Stimulated activated CD8-positive, alpha-beta memory T cell treated with anti-CD3 and anti-CD28 coated beads, Interleukin-15, amount 100 ng/mL, for 24 hours (primary cell): ENCODE results near the gene RREB1.

Experiments used
- DNase-seq: peaks from one replicate; pipeline ENCODE4 v3.0.0-alpha.2; 2020; ENCODE audit warnings: low read depth

The RREB1 gene

DNA sequence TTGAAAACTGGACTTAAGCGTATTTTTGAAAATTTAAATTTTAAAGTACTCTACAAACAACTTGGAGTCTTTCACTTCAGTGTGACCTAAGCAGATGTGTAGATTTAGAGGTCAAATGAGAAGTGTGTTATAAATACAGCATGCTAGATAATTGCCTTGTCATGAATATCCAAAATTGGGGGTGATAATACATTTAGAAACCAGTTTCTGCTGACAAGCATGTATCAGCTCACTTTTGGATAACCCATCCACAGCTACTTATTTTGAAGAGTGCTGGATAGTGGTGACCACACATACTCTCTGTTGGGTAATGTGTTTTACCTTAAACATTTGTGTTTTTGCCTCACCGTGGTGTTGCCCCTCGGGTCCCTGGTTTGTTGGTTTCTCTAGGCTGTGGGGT is 14.9 kb downstream of the RREB1 start:
- no peak for DNase-seq

DNA sequence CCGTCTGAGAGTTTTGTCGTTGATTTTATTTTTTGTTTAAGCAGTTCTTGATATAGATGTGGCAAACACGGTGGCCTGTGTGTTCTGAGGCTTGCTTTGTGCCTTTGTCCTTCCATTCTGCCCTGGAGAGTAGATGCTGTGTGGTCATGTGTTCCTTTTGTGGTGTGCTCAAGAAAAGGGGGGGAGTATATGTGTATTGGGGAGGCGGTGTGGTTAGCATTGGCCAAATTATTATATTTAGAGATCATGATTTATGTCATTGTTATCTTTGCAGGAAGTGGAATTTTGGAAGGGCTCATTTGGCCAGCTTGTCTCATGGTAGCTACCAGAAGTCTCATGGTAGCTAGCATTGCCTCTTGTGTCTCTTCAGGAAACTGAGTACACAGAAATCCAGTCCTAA is 16.4 kb downstream of the RREB1 start:
- no peak for DNase-seq

DNA sequence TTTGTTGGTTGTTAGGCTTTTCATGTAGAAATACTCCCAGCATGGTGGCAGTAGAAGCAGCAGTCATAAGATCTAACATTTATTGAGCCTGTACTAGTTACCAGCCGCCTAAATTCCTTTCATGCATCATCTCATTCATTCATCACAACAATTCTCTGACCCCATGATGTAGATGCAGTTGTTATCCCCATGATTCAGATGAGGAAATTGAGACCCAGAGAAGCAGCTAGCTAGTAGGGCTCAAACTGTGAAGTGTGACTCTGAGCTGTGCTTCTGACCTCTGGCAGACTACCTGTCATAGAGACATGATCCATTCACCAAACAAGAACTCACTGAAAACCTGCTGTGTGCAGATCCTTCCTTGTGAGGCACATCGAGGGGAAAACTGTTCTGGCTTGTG is 16.9 kb downstream of the RREB1 start:
- DNase-seq = no peak

GRCh38 chr6:7125290-7125689 is 17.5 kb downstream of the RREB1 start:
- no peak for DNase-seq

GRCh38 chr6:7126754-7127153 is 19.0 kb downstream of the RREB1 start:
- DNase-seq = no peak

GRCh38 chr6:7127680-7128079 is 19.9 kb downstream of the RREB1 start:
- DNase-seq = no peak

GRCh38 chr6:7129360-7129759 is 21.6 kb downstream of the RREB1 start:
- no peak for DNase-seq

DNA sequence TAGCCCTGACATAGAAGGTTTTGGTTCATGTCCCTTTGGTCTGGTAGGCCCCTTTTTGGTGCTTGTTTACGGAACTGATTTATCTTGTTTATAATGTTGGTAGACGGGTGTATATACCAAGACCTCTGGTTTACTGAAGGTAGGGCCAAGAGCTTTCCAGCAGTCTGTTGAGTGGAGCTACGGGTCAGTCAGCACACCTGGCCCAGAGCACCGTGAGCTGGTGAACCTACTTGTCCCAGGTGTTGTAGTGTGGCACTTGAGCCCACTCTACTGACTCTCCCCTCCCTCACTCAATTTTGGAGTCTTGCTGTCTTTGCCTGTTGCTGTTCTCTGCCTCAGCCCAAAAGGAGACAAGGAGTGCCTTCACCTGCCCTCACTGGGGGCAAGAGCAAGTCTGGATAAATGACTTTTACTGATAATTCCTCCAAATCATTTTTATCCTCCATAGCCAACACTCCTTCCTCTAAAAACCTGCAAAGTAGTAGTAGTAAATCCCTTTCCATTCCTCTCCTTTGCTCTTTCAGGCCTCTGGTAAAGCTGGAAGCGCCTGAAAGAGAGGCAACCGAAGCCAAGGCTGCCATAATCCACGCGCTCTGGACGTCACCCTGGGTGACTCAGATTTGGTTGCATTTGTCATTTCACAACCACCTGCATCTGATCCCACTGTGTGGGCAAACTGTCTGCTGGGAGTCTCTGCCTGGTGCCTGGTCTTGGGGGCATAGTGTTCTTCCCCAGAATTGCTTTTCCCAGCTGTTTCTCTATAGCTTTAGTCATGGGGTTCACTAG is 22.2 kb downstream of the RREB1 start:
- no peak for DNase-seq

GRCh38 chr6:7131390-7131789 is 23.6 kb downstream of the RREB1 start:
- DNase-seq = no peak

DNA sequence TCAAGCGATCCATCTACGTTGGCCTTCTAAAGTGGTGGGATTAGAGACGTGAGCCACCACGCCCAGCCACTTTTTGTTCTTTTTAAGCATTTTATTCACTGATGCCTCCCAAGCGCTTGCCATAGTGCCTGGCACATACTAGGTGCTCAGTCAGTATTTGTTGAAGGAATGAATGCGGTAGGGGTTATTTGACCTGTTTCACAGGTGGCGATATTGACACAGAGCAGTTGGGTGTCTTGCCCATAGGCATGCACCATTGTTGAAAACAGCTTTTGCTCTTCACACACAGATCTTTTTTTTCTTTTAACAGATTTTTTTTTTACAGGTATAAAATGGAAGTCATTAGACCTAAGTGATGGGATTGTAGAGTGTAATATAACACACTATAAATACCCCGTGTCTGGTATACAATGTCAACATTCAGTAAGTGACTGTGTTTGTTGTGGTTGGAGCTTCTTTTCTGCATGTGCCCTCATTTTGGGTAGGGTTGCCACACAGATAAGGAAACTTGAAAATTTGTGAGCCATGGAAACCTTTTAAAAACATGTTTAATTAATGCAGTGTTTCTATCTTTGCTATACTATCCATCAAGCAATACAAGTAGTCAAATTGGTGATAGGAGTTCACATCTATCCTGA is 24.8 kb downstream of the RREB1 start:
- DNase-seq = no peak

DNA sequence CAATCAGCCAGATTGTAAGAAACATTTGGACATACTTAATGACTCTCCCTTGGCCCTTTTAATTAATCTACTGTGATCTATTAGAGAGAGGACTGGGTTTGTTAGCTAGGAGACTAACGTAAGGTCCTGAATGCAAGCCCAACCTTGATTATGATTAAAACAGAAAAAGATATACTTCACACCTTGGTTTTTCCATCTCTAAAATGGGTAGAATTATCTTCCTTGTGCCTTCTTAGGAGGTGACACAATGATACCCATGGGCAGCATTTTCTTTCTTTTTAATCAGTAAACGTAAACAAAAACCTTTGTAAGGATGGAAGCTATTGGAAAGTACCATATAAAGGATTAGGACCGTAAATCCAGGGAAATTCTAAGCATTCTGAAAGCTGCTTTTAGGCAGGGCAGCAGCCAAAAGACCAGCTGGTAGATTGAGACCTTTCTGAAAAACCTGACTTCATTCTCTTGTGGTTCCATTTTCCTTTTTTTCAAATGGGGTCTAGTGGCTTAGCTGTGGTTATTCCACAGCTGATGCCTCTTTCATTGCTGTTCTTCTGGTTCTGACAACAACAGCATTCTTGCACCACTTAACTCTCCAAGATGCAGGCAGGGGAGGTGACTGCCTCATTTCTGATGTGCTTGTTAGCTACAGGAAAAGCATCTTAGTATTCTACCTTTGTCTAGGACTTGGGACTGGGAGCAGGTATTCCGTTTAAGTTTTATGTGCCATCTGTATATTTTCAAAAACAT is 27.4 kb downstream of the RREB1 start:
- no peak for DNase-seq

- DNase-seq = no peak
Measured at GRCh38 chr6:7135755-7136154, 28.0 kb downstream of the RREB1 start.

DNA sequence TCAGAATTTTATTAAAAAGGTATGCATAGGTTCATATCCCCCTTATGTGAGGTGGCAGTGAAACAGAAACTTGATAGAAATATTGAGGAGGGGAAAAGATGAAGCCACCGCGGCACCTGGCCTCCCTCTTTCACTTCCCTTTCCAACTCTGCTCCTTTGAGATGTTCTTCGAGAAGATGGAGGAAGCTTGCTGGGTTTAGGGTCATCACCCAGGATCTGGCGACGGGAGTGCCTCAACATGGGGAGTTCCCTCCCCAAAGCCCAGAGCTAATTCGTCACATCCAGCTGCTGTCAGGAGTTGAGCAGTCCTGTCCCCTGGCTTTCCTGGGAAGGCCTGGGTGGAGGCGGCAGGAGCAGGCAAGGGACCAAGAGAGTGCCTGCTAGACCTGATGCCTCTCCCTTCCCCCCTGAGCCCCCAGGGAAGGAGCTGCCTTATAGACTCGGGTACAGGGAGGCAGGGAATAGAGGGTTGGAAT is 29.1 kb downstream of the RREB1 start:
- no peak for DNase-seq

DNA sequence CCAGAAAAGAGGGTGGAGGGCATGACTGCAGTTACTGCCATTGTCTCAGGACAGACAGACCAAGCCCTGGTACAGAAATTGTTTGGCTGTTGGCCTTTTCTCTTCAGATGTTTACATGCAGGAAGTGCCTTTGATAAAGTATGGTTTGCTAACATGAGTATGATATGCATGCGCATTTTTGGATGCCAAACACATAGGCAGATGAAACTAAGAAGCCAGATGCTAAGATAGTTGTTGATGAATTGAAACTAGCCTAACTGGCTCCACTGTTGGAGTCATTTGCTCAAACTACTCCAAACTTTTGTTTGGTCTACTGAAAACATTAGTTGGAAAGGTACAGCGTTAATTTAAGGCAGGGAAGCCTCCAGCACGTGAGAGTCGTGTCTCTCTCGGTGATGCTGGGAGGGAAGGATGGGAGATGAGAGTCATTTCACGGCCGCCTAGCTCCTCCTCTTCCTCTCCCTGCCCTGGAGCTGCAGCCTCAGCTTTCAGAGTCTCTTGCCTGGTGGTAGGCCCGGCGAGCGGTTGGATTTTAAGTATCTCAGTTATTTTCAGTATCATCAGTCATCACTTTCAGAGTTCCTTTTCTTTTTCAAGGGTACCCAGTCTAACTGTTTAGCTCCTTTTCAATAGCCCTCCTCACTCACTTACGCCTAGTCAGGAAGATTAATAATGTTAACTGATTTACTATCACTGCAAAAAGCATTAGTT is 29.7 kb downstream of the RREB1 start:
- DNase-seq = no peak

DNA sequence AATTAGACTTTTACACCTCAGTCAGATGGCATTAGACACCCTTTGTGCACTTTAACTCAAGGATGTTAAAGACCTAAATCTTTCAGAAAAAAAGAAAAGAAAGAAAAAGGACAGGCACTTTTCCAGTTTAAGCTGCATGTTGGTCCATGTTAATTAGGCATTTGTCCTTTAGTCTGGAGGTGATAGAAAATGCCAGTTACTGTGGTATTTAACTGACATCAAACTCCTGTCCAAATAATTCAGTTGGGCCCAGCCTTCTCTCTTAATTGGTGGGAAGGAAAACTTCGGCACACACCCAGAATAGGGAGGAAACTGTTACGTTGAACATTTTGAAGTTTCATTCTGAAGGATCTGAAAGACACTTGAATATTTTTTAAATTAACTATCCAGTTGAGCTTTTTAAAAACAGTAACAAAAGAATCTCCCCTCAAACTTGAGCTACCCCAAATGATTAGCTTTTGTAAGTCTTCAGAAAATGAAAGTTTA is 30.3 kb downstream of the RREB1 start:
- DNase-seq = no peak

DNA sequence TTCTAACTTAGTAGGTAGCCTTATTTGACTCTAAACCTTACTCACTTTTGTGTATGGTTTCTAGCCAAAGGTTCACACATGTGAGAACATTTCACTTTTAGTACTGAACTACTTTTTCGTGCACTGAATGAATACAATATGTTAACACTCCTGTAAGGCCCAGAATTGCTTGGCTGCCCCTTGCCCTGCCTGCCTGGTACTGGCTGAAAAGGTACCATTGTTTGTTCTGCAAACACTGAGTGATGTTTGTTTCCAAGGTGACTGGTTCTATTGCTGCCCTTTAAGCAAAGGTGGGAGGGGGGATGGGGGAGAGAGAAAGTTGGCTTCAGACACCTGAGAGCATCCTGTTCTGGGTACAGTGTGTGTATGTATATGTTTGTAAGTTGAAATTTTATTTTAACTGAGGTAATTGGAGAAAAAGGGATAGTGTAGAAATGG is 31.2 kb downstream of the RREB1 start:
- DNase-seq = no peak

DNA sequence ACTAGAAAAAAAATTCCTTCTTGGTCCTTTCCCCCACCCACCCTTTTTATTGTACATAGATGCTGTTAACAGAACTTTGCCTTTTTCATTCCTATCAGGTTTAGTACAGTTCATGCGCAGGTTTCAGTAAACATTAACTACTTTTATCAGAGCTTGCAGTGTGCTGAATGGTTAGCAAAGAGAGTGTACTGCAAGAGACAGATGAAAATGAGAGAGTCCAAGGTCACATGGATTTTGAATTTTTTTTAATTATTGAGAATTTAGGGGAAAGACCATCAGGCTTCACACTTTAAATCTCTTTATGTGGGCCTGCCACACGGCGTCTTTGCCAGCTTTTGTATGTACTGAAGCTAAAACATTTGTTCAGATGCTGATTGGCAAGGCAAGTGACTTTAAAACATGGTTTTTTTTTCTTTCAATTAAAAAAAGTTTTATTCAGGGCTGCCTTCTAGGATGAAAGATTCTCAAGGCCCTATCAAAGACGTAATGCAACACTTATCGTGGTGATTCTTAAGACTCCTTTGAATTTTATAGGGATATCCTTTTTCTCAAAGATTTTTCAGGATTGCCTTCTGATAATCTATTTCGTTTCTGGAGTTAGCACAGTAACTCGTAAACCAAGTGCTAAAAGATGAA is 32.2 kb downstream of the RREB1 start:
- no peak for DNase-seq

DNA sequence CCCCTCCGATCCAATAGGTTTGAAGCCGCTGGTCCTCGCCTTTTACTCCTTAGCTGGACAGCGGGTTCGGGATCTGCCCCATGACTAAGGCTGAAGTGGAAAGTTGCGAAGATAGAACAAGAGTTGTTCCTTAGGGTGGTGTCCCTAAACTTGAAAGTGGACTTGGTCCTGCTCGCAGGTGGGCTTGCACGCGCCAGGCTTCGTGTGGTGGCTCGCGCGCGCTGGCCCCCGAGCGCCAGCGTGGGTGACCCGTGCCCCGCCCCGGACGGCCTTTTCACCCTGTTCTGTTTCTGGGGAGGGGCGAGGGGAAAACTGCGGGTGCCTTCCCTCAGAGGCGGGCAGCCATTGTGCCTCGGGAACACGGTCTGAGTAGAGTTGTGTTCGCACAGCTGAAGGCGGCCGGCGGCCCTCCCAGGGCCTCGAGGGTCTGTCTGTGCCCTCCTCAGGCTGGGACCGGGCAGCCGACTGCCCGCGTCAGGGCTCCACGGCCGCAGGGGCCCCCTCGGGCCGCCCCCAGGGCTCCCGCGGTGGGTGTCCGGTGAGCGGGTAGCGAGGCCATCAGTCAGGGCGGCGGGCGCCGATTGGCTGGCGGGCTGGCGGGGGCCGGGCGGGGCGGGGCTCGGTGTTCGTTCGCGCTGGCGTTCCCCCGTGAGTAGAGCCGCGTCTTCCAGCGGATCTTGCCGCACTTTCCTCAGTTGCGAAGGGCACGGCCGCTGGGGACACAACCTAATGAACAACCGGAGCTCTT is 33.0 kb downstream of the RREB1 start:
- DNase-seq = peak; percentile 70

DNA sequence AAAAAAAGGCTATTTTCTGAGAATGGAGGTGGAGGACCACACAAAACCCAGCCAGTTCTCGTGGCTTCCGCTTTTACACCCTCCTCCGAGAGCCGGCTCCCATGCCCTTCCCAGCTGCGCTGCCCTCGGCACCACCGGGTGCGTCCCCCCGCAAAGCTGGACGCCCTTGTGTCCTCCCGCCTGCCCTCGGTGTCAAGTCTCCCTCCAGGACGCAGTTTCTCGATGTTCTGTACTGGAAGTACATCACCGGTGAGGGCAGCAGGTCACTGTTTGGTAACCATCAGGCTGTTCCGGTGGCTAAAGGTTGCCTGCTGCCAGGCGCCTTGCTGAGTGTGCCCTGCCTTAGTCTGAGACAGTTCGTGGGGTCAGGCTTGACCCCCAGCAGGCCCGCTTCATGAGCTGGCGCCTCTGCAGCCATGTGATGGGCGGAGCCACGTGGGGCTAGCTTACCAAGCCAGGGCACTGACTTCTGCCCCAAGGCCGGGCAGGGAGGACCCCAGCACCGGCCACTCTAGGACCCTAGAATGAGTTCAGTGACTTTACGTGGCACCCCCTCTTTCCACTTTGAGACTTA is 34.6 kb downstream of the RREB1 start:
- no peak for DNase-seq

- DNase-seq = no peak
Measured at GRCh38 chr6:7142918-7143475, 35.2 kb downstream of the RREB1 start.
